Muscle layer of duodenum (tissue), 2 donors: Measurements from ENCODE around the gene KDF1.

Experiments used
- H3K27ac ChIP-seq: one replicate; pipeline ENCODE4 v1.7.0; 2013; ENCODE audit warnings: mild to moderate bottlenecking, low read length
- H3K27me3 ChIP-seq: one replicate; pipeline ENCODE4 v1.7.0; 2013; ENCODE audit warnings: low read depth, mild to moderate bottlenecking, control low read depth, low read length
- H3K36me3 ChIP-seq, 2 donors: one replicate each; pipeline ENCODE4 v1.7.0; 2013; ENCODE audit warnings: low read length in 2 of 2, control low read depth in 1 of 2, mild to moderate bottlenecking in 1 of 2; ENCODE audit not compliant: insufficient read depth in 2 of 2, control insufficient read depth in 1 of 2
- H3K4me1 ChIP-seq, 2 donors: one replicate each; pipeline ENCODE4 v1.7.0; 2013; ENCODE audit warnings: low read length in 2 of 2, mild to moderate bottlenecking in 2 of 2, control low read depth in 1 of 2, moderate library complexity in 1 of 2; ENCODE audit not compliant: insufficient read depth in 2 of 2, control insufficient read depth in 1 of 2
- H3K4me3 ChIP-seq, 2 donors: one replicate each; pipeline ENCODE4 v1.7.0; 2013; ENCODE audit warnings: low read length in 2 of 2, low read depth in 1 of 2, mild to moderate bottlenecking in 1 of 2
- H3K9me3 ChIP-seq, 2 donors: one replicate each; pipeline ENCODE4 v1.7.0; 2013; ENCODE audit warnings: low read length in 2 of 2, control low read depth in 1 of 2, mild to moderate bottlenecking in 1 of 2; ENCODE audit not compliant: control insufficient read depth in 1 of 2
- donor health status: healthy.

KDF1 gene, protein sequence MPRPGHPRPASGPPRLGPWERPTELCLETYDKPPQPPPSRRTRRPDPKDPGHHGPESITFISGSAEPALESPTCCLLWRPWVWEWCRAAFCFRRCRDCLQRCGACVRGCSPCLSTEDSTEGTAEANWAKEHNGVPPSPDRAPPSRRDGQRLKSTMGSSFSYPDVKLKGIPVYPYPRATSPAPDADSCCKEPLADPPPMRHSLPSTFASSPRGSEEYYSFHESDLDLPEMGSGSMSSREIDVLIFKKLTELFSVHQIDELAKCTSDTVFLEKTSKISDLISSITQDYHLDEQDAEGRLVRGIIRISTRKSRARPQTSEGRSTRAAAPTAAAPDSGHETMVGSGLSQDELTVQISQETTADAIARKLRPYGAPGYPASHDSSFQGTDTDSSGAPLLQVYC

DNA sequence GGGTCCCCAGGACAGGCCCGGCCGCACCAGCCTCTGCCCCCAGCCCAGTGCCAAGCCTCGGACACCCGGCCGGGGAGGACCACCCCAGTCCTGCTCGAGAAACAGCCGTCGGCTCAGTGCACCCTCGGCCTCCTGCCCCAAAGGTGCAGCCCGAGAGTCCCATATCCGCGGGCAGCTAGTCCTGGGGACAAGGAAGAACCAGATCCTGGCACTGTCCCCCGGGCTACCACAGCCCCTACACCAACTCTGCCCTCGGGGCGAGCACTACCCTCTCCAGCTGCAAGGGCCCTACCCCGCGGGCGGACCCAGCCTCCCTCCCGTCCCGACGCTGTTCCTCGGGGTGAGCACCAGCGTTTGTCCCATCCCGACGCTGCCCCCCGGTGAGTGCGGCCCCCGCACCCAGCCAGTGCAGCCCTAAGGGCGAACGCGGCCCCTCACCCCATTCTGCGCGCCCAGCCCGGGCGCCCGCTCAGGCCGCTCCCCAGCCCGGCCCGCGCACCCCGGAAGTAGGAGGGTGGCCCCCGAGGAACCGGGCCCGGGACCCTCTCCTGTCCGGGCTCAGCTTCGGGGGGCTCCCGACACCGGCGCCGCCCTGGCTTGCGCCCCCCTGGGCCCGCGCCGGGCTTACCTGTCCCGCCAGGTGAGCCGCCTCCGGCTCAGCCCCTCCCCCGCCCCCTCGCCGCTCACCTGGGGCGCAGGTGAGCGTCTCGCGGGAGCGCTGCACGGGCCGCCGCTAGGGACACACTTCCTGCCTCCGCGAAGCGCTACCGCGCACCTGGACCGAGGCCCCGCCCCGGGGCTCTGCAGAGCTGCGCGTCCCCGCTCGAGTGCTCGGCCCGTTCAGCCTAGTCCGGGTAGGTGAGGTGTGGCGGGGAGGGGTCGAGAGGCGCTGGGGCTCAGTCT lies at the start of gene KDF1:
TSS of gene KDF1 (minus strand) at position 747 of the 903 bp plus-strand sequence. CDS start 8,088 bp downstream, outside the sequence.
- peaks cover 28% of the 10 kb centered on the region for H3K27me3 ChIP-seq
- peak within 1 kb of the TSS; percentile 63 for H3K27ac ChIP-seq

DNA sequence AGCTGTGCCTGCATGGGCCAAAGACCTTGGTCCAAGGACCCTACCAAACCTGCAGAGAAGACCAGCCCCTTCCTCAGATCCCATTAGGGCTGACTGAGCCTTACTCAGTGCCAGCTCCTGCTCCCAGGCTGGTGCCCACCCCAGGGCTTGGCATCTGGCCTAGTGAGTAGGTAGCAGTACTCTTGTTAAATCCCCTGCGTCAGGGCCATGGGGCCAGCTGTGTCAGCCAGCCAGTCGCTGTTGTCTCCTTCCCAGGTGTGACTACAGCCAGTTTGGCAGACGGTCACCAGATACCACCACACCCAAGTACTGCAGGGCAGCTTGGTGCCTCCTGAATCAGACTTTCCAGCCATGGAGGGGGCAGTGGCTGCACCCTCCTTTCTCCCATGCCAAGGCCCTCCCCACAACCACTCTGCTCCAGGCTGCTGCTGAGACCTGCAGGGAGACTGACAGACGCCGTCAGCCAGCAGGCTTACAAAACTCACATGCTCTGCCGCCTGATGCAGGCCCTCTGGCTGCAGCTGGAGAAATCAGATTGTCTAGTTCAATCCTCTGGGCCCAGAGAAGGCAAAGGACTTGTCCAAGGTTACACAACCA lies 49.4 kb upstream of the KDF1 start:
- Histone ChIP-seq H3K27me3 (no peaks in the 10 kb centered on the region), H3K4me1 (peaks cover 5 to 27% of the 10 kb centered on the region in 2 donors), H3K36me3 (peaks cover 0 to 8% of the 10 kb centered on the region in 2 donors), H3K4me3 (peak overlapping the region in 1 of 2 donors; percentile 70), H3K27ac (peak overlapping the region; percentile 87), H3K9me3 (no peaks in the 10 kb centered on the region)

More for the DNA sequence above, at the start of gene KDF1:
- peaks cover 5 to 11% of the 10 kb centered on the region in 2 donors for H3K9me3 ChIP-seq
- peak within 1 kb of the TSS; percentile 48 to 51 for H3K4me3 ChIP-seq
- H3K4me1 ChIP-seq: peaks cover 0 to 8% of the 10 kb centered on the region in 2 donors
- H3K36me3 ChIP-seq: no peaks in the 10 kb centered on the region

DNA sequence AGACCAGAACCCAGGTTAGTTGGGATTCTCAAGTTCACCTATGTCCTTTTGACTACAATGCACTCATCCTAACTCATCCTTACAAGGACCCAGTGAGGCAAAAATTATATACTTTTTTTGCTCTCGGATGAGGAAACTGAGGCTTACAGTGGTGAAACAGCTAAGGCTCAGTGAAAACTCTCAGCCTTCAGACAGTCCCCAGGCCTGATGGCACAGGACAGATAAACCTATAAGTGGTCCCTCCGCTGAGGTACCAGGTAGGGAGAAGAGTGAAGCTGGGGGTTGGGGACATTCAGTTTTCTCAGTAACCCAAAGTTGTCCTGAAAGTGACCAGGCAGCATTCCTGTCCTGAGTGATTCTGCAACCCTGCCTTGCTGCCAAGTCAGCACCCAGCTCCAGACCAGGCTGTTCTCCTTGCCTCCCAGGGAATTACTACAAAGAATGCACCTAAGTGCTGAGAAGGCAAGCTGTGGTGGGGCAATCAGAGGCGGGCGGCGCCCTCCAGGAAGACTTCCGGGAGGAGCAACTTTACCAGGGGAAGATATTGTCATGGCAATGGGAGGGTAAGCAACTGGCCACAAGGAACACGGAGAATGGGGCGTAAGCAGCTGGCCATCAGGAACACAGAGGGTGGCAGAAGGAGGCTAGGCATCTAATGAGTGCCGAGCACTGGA lies 47.8 kb upstream of the KDF1 start:
- no peaks in the 10 kb centered on the region for H3K9me3 ChIP-seq
- H3K4me1 ChIP-seq: peaks cover 5 to 39% of the 10 kb centered on the region in 2 donors
- peaks cover 0 to 8% of the 10 kb centered on the region in 2 donors for H3K36me3 ChIP-seq
- no peaks in the 10 kb centered on the region for H3K27me3 ChIP-seq
- peak overlapping the region; percentile 0 for H3K27ac ChIP-seq
- no peak overlapping the region for H3K4me3 ChIP-seq

DNA sequence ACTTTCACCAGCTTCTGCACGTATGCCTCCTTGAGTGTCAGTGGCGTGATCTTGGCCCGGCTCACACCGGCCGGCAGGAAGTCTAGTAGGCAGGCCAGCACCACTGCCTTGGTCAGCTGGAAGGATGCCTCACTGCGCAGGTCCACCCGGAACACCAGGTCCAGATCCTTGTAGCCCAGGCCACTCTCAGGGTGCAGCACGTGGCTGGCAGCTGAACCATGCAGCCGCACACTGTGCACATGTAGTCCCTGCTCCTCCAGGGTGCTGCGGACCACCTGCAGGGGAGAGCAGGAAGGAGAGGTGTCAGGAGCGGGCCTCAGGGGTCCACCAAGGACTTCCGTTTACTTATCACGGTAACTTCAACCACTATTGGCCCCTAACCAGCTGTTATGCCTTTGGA lies 46.4 kb upstream of the KDF1 start:
- Histone ChIP-seq H3K4me1 (peaks cover 5 to 39% of the 10 kb centered on the region in 2 donors), H3K4me3 (no peak overlapping the region), H3K27ac (no peak overlapping the region), H3K9me3 (no peaks in the 10 kb centered on the region), H3K36me3 (peaks cover 0 to 8% of the 10 kb centered on the region in 2 donors), H3K27me3 (no peaks in the 10 kb centered on the region)

DNA sequence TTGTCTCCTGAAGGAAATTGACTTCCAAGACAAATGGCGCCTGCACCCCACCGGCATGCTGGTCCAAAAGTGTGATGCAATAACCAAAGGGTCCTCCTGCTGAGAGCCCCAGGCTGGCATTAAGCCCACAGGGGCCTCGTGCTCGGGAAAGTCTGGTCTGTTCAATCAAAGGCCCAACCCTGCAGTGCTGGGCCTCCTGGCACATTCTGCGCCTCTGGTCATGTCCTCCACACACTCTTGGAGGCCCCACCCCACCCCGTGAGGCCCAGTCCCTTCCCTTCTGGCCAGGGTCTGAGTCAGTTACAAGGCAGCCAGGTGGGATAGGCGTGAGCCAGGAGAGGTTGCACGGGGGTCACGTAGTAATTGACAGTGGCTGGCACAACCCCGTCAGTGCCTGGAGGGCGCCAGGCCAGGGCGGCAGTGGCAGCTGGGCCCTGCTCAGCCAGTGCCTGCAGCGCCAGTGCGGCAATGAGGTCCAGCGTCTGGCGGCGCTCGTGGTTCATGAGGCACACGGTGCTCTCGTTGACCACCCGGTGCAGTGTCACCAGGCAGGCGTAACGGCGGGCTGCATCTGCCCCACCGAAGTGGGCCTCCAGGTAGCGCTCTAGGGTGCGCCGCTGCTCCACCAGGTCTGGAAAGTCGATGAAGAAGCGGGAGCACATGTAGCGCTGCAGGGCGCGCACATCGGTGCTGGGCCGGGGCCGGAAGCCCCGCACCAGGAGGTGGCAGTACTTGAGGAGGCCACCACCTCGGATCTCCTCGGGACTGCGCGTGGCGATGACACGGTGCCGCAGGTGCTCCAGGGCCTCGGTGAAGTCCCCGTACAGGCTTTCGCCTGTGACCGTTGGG lies 45.6 kb upstream of the KDF1 start:
- no peak overlapping the region for H3K4me3 ChIP-seq
- H3K36me3 ChIP-seq: peaks cover 0 to 8% of the 10 kb centered on the region in 2 donors
- H3K27ac ChIP-seq: no peak overlapping the region
- no peaks in the 10 kb centered on the region for H3K27me3 ChIP-seq
- H3K4me1 ChIP-seq: peaks cover 5 to 39% of the 10 kb centered on the region in 2 donors
- no peaks in the 10 kb centered on the region for H3K9me3 ChIP-seq

DNA sequence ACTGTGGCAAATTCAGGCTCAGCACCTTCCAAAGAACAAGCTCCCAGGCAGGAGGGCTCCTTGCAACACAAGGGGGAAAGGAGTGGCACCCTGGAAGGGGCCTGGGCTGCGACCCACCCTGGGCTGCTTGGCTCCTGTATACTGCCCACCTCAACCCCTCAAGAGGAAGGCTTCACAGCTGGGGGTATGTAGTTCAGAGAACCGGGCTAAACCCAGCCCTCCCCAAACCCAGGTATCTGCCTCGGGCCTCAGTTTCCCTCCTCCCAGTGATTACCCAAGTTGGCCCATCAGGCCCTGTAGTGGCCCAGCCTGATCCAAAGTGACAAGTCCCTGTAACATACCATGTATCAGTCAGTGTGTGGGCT lies 44.9 kb upstream of the KDF1 start:
- Histone ChIP-seq H3K4me1 (peaks cover 5 to 40% of the 10 kb centered on the region in 2 donors), H3K4me3 (no peak overlapping the region), H3K36me3 (peaks cover 0 to 8% of the 10 kb centered on the region in 2 donors), H3K27me3 (no peaks in the 10 kb centered on the region), H3K9me3 (no peaks in the 10 kb centered on the region), H3K27ac (no peak overlapping the region)

DNA sequence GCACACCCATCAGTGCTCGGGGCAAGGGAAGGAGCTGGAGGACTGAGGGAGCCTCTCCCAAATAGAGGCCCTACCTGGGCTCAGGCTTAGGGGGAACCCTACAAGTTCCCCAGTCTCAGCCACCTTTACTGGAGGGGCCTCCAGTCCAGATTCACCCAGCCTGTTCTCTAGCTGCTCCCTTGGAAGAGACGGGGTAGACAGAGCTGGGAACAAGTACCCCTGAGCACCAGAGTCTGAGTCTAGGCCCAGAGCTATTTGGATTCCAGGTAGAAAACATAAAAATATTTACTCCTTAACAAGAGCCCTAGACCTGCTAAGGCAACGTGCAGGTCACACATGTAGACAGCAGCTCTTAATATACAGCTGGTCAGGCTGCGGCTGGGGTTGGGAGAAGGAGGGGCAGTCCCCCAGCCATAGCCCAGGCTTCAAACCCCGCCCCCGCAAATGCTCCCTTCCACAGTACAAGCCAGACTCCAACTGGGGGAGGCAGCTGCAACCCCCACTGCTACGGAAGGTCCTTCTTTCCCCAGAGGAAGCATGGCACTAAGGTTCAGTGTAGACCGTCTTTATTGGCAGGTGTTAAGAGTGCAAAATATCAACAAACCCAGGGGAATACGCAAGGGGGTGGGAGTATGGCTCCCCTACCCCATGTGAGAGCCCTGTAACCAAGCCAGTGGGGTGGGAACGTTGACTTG lies 44.4 kb upstream of the KDF1 start:
- H3K27me3 ChIP-seq: no peaks in the 10 kb centered on the region
- H3K4me1 ChIP-seq: peaks cover 7 to 41% of the 10 kb centered on the region in 2 donors
- H3K36me3 ChIP-seq: peaks cover 0 to 8% of the 10 kb centered on the region in 2 donors
- no peaks in the 10 kb centered on the region for H3K9me3 ChIP-seq
- no peak overlapping the region for H3K27ac ChIP-seq
- no peak overlapping the region for H3K4me3 ChIP-seq

DNA sequence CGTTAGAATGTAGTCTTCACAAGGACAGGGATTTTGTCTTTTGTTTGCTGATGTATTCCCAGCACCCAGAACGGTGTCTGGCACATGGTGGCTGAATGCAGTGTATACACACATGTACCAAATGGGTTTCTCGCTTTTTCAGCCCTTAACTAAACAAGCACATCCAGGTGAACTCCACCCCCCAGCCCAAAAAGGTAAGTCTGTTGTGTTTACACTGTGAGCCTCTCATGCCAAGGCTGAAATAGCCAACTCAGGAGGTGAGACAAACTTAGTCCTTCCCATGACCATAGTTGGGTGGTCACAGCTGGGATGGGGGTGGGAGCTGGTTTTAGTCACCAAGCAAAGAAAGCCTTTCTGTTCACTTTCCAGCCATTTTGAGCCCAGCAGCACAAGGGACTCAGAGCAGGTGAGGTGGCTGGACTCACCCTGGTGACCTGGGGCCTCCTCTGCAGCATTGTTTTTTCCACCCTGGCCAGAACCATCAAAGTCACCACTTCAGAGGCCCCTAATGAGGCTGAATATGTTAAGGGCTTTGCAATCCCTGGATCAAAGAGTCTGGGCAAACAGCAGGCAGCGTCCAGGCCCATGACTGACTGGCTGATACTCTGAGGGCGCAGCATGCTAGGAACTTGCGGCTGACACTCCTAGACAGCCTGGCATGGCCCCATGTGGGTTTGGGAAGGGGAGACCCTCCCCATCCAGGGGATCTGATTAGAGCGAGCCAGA lies 43.6 kb upstream of the KDF1 start:
- Histone ChIP-seq H3K9me3 (no peaks in the 10 kb centered on the region), H3K36me3 (peaks cover 0 to 8% of the 10 kb centered on the region in 2 donors), H3K27me3 (no peaks in the 10 kb centered on the region), H3K4me1 (peaks cover 5 to 41% of the 10 kb centered on the region in 2 donors), H3K27ac (no peak overlapping the region), H3K4me3 (no peak overlapping the region)

DNA sequence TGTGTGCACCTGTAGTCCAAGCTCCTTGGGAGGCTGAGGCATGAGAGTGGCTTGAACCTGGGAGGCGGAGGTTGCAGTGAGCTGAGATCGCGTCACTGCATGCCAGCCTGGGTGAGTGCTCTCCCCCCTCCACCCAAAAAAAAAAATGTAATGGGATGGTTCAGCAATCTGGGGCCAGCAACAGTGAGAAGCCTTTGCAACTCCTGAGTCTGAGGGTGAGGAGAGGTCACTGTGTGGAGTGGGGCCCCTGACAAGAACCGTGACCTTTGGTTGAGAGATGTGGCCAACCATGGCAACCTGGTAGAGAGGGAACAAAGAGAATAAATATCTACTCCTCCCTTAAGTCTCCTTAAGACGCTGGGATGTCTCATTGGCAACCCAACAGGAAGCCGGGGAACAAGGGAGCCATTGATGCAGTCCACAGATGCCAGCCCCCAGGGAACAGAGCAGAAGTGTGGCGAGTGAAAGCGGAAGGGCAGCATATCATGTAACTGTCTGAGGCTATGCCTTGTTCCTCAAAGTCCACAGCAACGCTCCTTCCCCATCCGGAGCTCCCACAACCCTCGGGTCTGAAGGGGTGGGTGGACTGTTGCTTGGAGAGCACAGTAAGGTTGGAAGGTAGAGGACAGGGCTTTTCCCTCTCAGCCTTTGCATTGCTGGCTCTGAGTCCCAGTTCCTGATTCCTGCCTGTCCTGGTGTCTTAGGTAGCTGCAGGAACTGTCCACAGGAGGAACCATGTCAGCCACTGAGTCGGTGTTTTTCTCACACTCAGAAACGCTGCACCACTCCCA lies 41.5 kb upstream of the KDF1 start:
- Histone ChIP-seq H3K4me3 (no peak overlapping the region), H3K4me1 (peaks cover 14 to 55% of the 10 kb centered on the region in 2 donors), H3K9me3 (no peaks in the 10 kb centered on the region), H3K27me3 (no peaks in the 10 kb centered on the region), H3K36me3 (peaks cover 0 to 8% of the 10 kb centered on the region in 2 donors), H3K27ac (peak overlapping the region; percentile 47)
